OCI-LY7 (cell line): ENCODE data around the gene TSNAX. TPM values are rescaled to one million over a fixed set of nuclear protein-coding genes. Genes with fewer than 3 reads are reported as not detected.
A peak's percentile ranks its signal among the peaks of the same experiment; 100 is the strongest.

Experiments
- BruUV-seq: library from RNA; stranded (reverse); fragments of 400-500 nt; replicated peaks from 2 replicates; lab custom pipeline; 2021; lab: Mats Ljungman, UMichigan
- CTCF ChIA-PET: fragments of 300-600 bp; sonication (Branson Sonifier 250); formaldehyde crosslinking; loops from one replicate; lab custom pipeline; 2022; ENCODE audit warnings: antibody characterized with exemption; ENCODE audit not compliant: unreplicated experiment; lab: Charles Lee
- POLR2A ChIA-PET: fragments of 300-600 bp; sonication (Branson Sonifier 250); formaldehyde crosslinking; loops from one replicate; lab custom pipeline; 2022; ENCODE audit warnings: antibody characterized with exemption; lab: Charles Lee
- DNase-seq: peaks from one replicate; pipeline ENCODE4 v3.0.0-alpha.2; 2015; ENCODE audit warnings: low spot score
- H2AFZ ChIP-seq: fragments of 200-600 bp; sonication (generic), shearing (Covaris generic); 2 replicates; pipeline ENCODE4 v1.6.1; 2014; ENCODE audit warnings: mild to moderate bottlenecking, antibody characterized with exemption, low read length, moderate library complexity
- H3K27ac ChIP-seq: fragments of 200-600 bp; sonication (generic); 2 replicates; pipeline ENCODE4 v1.5.1; 2014; ENCODE audit warnings: mixed run types, low read depth, mild to moderate bottlenecking, moderate library complexity, low read length, inconsistent platforms; ENCODE audit not compliant: poor library complexity, severe bottlenecking
- H3K36me3 ChIP-seq: fragments of 200-600 bp; sonication (generic); 2 replicates; pipeline ENCODE4 v1.6.1; 2014; ENCODE audit warnings: mild to moderate bottlenecking, antibody characterized with exemption, low read length, moderate library complexity, mixed read lengths; ENCODE audit not compliant: insufficient read depth
- H3K4me1 ChIP-seq: fragments of 200-600 bp; sonication (generic); 2 replicates; pipeline ENCODE4 v1.5.1; 2014; ENCODE audit warnings: mild to moderate bottlenecking, low read length; ENCODE audit not compliant: insufficient read depth, poor library complexity, severe bottlenecking
- H3K4me2 ChIP-seq: fragments of 200-600 bp; sonication (generic); 2 replicates; pipeline ENCODE4 v1.6.1; 2014; ENCODE audit warnings: mild to moderate bottlenecking, low read length
- H3K4me3 ChIP-seq: fragments of 200-600 bp; sonication (generic); 2 replicates; pipeline ENCODE4 v1.5.1; 2014; ENCODE audit warnings: mild to moderate bottlenecking, low read depth, low read length; ENCODE audit not compliant: poor library complexity, severe bottlenecking
- H3K79me2 ChIP-seq: fragments of 200-600 bp; sonication (generic); 2 replicates; pipeline ENCODE4 v1.6.1; 2016; ENCODE audit warnings: low read depth, mild to moderate bottlenecking, low read length, moderate library complexity, mixed read lengths; ENCODE audit not compliant: insufficient read depth
- H3K9me2 ChIP-seq: fragments of 200-600 bp; sonication (generic); 2 replicates; pipeline ENCODE4 v1.6.1; 2016; ENCODE audit warnings: mild to moderate bottlenecking, low read length, mixed read lengths; ENCODE audit not compliant: insufficient read depth
- H3K9me3 ChIP-seq: fragments of 200-600 bp; sonication (generic); 2 replicates; pipeline ENCODE4 v1.6.1; 2014; ENCODE audit warnings: mild to moderate bottlenecking, mixed run types, low read length, mixed read lengths
- H4K20me1 ChIP-seq: fragments of 200-600 bp; sonication (generic); 2 replicates; pipeline ENCODE4 v1.6.1; 2014; ENCODE audit warnings: mild to moderate bottlenecking, antibody characterized with exemption, low read length, moderate library complexity, mixed read lengths; ENCODE audit not compliant: insufficient read depth
- CTCF ChIP-seq: fragments of 200-600 bp; sonication (generic); conservative IDR thresholded peaks from 2 replicates; pipeline ENCODE4 v1.5.1; 2014; ENCODE audit warnings: mild to moderate bottlenecking, antibody characterized with exemption, low read length, moderate library complexity, mixed read lengths
- EZH2phosphoT487 ChIP-seq: fragments of 200-600 bp; sonication (generic); IDR thresholded peaks from 2 replicates; pipeline ENCODE4 v1.6.1; 2018; ENCODE audit warnings: low read depth, borderline replicate concordance, mild to moderate bottlenecking, mixed run types, antibody characterized with exemption, low read length, moderate library complexity, mixed read lengths
- intact Hi-C: fragments of 100-400 bp; cut with micrococcal nuclease; formaldehyde crosslinking; loops from one replicate; pipeline ENCODE4 v1.10.0; 2022; ENCODE audit not compliant: unreplicated experiment
- total RNA-seq, 2 experiments: library from RNA; depleted of rRNA in 1 of 2; stranded (reverse); fragments of >200 nt in 1 of 2; shearing (Covaris generic) in 1 of 2; gene quantifications; 2 replicates each; pipeline ENCODE4 v1.2.3, GENCODE V29; 2014 to 2022

The TSNAX gene
- total RNA-seq, 2 experiments from 2014 or later = 17.8 to 31.3 TPM

- no peak for DNase-seq
- no peak overlapping the region for H2AFZ ChIP-seq
- POLR2A ChIA-PET = interaction anchor here (1.2 to 1.6 kb wide), 3 partner anchors 9 to 263 kb away, joined by 3 to 8 read pairs (median 6); no protein-coding TSS in a partner anchor
- H3K79me2 ChIP-seq = no peaks in the 10 kb centered on the region
- H4K20me1 ChIP-seq = no peaks in the 10 kb centered on the region
- TF ChIP-seq EZH2phosphoT487 (no peak), CTCF (no peak)
- H3K36me3 ChIP-seq = peaks cover 32% of the 10 kb centered on the region
- intact Hi-C loops = no loop called here
- no TSS peak for BruUV-seq
- no peak overlapping the region for H3K4me3 ChIP-seq
- H3K4me1 ChIP-seq = no peaks in the 10 kb centered on the region
- CTCF ChIA-PET = no interaction called here
- H3K27ac ChIP-seq = no peak overlapping the region
- no peaks in the 10 kb centered on the region for H3K9me2 ChIP-seq
- peaks cover 2% of the 10 kb centered on the region; the same call in 1 of the 2 replicates for H3K9me3 ChIP-seq
- no peak overlapping the region for H3K4me2 ChIP-seq
Observed at GRCh38 chr1:231546693-231547092, 18.2 kb downstream of the TSNAX start.

GRCh38 chr1:231549733-231550447, 21.4 kb downstream of the TSNAX start:
- no peaks in the 10 kb centered on the region for H3K79me2 ChIP-seq
- no peaks in the 10 kb centered on the region for H3K9me2 ChIP-seq
- DNase-seq = no peak
- H3K4me3 ChIP-seq = no peak overlapping the region
- TF ChIP-seq CTCF (no peak), EZH2phosphoT487 (no peak)
- H3K9me3 ChIP-seq = no peaks in the 10 kb centered on the region
- H4K20me1 ChIP-seq = no peaks in the 10 kb centered on the region
- BruUV-seq = no TSS peak
- H2AFZ ChIP-seq = no peak overlapping the region
- no peak overlapping the region for H3K4me2 ChIP-seq
- ChIA-PET POLR2A (no interaction called here), CTCF (no interaction called here)
- no peaks in the 10 kb centered on the region for H3K4me1 ChIP-seq
- intact Hi-C loops = no loop called here
- H3K36me3 ChIP-seq = peaks cover 6% of the 10 kb centered on the region; the same call in 1 of the 2 replicates
- no peak overlapping the region for H3K27ac ChIP-seq

- H4K20me1 ChIP-seq = no peaks in the 10 kb centered on the region
- POLR2A ChIA-PET = no interaction called here
- no peaks in the 10 kb centered on the region for H3K9me2 ChIP-seq
- DNase-seq = peak; percentile 27
- CTCF ChIA-PET = no interaction called here
- 0 out of 2 replicates have a peak, but pooled peaks cover 3% of the 10 kb centered on the region for H3K36me3 ChIP-seq
- intact Hi-C loops = no loop called here
- no peak overlapping the region for H3K4me3 ChIP-seq
- BruUV-seq = no TSS peak
- H2AFZ ChIP-seq = no peak overlapping the region
- no peaks in the 10 kb centered on the region for H3K4me1 ChIP-seq
- no peak overlapping the region for H3K27ac ChIP-seq
- H3K79me2 ChIP-seq = no peaks in the 10 kb centered on the region
- no peaks in the 10 kb centered on the region for H3K9me3 ChIP-seq
- no peak overlapping the region for H3K4me2 ChIP-seq
- TF ChIP-seq CTCF (peak; percentile 70), EZH2phosphoT487 (no peak)
Observed at GRCh38 chr1:231550448-231550781, 21.9 kb downstream of the TSNAX start.
